GM21526 (cell line): Measurements from ENCODE around the gene CORO6.

Experiments used
- ATAC-seq: cut with Tn5 transposase; IDR thresholded peaks from one replicate; pipeline ENCODE4 v1.9.1; 2021; ENCODE audit warnings: moderate library complexity; ENCODE audit not compliant: unreplicated experiment, low FRiP score

Gene CORO6

DNA sequence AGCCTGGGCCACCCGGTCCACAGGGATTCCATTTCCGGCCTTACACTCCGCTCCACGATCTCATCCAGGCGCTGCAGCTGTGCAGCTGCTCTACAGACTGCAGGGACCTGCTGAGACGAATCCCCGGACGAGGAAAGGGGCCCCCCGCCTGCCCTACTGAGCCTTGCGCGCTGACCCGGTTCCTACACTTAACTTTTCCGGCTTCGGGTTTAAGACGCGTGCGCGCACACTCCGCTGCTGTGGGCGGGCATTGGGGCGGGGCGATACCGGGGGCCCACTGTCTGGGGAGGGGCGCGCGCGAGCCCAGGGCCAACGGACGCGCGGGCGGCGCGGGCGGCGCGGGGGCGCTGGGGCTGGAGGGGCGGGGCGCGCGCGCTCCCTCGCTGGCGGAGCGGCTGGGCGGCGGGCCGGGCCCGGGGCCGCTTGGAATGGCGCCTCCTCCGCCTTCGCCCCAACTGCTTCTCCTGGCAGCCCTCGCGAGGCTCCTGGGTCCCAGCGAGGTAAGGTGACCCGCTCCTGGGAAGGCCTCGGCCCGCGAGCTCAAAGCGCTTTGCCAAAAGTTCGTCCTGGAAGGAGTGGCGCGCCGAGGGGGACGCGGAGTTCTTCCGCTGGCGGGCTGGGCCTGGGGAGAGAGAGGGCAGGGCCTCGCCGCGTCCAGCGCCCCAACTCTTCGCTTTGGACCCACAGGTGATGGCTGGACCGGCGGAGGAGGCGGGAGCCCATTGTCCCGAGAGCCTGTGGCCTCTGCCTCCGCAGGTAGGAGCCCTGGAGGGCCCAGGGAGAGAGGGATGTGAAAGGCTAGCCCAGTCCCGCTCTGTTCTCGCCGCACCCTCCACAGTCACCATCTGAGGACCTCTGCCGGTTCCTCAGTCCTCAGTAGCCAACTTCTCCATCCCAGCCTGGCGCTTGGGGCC is 54.1 kb downstream of the CORO6 start, which contains the start of gene TP53I13:
Gene TP53I13, plus strand, starts transcription at position 371 of the 914 bp plus-strand sequence. Its CDS starts 58 bp downstream, at position 429.
- ATAC-seq: peak; percentile 33

DNA sequence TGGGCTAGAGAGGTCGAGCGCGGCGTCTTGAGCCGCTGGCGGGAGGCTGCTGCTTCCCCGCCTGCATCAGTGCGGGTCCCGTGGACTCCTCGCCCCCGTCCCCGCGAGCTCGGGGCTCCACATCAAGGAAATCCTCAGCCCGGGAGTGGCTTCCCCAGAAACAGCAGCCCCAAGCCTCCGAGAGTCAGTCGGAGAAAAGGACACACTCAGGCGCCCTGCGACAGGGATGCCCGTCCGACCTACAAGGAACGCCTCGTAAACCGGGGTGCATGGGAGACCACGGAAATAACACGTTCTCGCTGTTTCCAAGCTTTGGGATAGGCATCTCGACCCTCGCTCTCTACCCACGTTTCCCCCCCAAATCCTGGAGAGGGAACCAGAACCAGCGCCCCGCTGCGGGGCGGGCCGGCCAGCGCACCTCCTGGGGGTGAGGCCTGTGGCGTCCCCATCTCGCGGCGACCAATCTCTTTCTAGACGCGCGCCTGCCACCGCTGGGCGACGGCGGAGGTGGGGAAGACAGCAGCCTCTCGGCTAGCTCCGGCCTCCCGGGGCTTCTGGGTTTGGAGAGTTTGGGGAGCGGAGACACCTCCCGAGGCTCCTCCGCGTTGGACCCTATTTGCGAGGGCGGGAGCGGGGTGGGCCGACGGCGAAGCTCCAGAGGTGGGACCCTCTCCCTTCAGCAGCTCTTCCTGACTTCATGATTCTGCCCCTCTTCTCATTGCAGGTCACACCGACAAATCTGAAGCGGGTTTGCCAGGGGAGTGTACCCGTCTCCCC is 55.0 kb downstream of the CORO6 start:
- ATAC-seq: peak; percentile 37

DNA sequence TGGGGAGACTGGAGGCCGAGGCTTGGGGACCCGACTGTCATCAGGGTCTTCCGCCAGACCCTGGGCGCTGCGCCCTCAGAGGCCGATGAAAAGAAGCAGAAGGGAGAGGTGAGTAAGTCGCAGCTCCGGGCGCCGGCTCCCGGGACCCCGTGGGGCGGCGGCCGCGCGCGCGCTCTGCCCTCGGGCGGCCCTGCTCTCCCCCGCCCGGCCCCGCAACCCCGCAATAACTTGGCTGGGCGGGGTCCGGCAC is 55.5 kb downstream of the CORO6 start:
- ATAC-seq: no peak

- no peak for ATAC-seq
These were observed 56.0 kb downstream of the CORO6 start, which contains the start of gene ABHD15 for GRCh38 chr17:29566473-29567303. ABHD15 (minus strand) TSS chr17:29567037; CDS start chr17:29566966, 71 bp downstream.

GRCh38 chr17:29565643-29566472 is 56.9 kb downstream of the CORO6 start:
- no peak for ATAC-seq
